ENCODE measurements around the gene APPL2.
A peak's percentile ranks its signal among the peaks of the same experiment; 100 is the strongest.

The APPL2 gene, protein sequence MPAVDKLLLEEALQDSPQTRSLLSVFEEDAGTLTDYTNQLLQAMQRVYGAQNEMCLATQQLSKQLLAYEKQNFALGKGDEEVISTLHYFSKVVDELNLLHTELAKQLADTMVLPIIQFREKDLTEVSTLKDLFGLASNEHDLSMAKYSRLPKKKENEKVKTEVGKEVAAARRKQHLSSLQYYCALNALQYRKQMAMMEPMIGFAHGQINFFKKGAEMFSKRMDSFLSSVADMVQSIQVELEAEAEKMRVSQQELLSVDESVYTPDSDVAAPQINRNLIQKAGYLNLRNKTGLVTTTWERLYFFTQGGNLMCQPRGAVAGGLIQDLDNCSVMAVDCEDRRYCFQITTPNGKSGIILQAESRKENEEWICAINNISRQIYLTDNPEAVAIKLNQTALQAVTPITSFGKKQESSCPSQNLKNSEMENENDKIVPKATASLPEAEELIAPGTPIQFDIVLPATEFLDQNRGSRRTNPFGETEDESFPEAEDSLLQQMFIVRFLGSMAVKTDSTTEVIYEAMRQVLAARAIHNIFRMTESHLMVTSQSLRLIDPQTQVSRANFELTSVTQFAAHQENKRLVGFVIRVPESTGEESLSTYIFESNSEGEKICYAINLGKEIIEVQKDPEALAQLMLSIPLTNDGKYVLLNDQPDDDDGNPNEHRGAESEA

DNA sequence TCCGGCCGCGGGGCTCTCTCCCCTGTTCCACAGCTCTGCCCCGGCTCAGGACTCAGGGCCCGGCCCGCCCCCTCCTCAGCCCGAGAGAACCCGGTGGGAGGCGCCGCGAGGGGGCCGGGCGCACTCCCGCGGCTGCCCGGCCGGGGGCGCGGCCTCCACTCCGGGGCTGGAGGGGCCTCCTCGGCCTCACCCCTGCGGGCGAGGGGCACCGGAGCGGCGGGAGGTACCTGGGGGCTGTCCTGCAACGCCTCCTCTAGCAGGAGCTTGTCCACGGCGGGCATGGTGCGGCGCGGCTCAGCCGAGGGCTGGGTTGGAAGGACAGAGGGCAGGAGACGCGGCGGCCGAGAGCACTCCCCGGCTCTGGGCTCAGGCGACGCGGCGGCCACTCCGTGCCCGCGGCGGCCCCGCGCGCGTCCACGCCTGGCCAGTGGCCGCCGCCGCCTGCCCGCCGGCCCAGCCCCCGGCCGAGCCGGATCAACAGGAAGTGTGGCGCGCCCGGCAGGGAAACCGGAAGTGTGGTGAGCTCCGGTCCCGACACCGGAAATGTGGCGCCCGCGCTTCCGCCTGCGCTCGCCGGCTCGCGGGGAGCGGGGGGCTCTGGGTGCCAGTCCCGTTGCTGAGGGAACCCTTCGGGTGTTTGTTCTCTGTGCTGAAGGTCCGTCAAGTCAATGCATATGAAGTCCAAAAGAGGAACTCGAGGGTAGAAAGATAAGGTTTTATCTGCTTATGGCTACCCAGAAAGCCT, at the start of gene APPL2:
TSS of gene APPL2 (minus strand) at position 443 of the 745 bp plus-strand sequence. CDS start at position 281, 162 bp downstream.
- DNase-seq: peak; percentile 83

DNA sequence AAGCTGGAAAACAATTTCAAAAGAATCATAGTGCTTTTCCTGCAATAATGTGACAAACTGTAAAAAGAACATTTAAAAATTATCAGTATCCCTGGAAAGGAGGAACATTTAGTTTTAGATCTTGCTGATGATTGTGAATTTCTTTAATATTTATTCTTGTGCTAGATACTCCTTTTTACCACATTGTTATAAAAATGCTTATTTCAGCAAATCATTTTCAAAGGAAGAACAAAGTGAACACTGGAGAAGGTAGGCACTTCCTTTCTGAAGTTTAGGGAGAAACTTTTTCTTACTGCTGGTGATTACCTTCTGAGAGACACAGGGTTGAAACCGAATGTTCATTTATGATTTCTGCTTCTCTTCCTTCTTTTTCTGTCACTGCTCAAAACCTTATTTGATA, 49.4 kb upstream of the APPL2 start:
- DNase-seq: no peak

DNA sequence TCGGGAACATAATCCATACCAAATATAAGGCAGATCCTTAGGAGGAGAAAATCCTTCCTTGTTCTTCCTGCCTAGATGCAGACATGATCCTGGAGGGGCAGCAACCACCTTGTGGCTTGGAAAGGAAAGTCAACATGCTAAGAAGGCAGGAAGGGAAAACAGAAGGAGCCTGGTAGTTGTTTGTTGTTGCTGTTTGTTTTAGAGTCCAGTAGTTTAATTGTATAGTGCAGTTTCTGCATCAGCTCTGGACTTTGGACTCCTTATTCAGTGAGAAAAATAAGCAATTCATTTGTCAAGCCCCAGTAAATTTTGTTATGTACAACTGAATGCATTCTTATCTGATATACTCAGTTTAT, 45.7 kb upstream of the APPL2 start:
- no peak for DNase-seq

DNA sequence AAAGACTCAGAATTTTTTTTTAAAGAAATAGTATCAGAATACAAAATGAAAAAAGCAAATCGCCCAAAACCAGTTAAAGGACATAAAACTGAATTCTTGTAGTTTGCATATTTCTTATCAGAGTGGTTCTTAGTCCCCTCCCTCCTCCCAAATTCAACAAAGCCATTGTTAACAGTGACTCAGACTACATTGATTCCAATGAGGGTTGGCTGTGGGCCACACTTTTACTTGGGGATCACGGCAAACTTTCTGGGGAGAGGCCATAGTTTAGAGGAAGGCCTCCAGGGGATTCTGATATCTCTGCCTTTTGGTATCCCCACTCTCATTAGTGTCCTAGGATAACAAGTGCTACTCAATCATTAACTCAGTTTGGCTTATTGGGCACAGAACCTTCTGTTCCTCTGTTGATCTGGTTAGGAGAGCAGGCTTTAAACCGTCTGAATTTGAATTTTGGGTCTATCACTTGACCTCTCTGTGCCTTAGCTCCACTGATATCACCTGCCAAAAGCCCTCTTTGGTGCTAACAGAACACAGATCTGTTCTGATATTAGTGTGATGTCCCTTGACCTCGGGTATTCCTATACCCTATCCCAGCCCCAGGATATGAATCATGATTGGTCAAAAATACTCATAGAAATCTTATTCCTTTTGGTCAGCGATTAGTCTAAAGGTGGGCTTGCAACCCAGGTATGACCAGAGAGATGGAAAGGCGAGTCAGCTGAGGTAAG, 45.2 kb upstream of the APPL2 start:
- DNase-seq: no peak

DNA sequence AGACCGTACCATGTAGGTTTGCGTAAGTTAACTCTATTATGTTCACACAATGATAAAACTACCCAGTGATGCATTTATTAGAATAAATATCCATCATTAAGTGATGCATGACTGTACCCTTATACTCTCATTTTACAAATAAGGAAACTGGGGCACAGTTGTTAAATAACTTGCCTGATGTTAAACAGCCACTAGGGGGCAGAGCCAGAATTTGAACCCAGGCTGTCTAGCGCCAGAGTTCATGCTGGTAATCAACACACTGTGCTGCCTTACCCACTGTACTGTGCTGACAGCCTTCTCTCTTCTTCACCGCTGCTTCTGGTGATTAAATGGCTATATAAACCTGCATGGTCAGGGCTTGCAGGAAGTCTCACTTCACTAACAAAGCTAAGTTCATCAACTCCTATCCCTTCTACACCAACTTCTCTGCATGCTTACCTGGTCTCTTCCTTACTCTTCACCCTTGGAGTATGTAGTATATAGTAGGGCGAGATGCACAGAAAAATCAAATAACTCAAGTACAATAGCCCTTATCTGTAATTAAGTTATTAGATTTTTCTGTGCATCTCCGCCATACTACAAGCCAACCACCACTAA, 43.6 kb upstream of the APPL2 start:
- peak; percentile 60 for DNase-seq

DNA sequence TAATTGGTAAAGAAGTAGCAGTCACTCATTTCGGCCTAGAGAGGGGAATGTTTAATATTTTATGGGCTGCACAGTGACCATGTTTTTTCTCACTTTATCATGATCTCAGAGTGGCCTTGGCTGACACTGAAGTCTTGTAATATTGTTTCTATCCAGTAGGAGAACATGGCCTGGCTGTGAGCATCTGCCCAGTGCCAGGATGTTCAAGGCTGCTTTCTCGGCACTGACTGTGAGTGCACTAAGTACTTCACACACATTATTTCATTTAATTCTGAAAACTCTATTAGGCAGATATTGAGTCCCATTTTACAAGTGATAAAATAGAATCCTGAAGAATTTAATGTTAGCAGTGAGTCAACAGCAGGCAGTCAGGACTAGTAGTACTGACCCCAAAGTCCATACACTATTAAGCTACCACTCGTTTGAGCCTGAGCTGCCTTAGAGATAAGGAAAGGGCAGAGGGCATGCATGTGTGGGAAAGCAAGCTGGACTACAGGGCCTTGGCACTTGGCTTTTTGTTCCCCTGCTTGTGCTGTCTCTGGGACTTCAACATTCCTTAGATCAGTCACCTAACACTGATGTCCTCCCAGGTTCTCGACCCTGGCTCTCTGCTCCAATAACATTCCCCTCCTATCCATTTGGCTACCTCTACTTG, 42.2 kb upstream of the APPL2 start:
- no peak for DNase-seq

DNA sequence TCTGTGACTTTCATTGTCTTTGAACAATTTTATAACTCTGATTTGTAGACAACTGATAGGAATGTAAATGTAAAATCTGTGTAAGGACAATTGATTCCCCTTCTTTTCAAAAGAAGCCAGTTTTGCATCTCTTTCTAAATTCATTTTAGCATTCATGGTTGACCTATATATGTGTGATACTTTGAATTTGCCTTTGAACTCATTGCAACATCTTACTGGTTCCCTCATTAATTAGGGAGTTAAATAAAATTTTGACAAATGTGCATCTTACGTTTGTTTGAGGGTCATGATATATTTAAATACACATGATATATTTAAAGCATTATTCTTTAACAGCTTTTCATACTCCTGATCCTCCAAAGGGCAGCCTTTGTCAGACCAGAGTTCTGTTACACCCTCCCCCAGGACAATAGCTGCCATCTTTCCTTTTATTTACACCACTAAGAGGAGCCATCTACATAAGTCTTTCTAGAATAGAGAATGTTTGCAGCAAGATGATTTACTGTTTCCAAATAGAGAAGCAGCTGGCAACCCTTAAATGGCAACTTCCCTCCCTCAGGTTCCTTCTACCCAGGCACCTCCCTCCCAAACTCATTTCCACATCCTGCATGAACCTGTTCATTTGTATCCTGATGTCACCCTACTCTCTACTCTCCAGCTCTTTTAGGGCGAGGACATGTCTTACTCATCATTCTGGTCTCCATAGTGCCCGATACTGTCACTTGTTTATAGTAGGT, 40.2 kb upstream of the APPL2 start:
- no peak for DNase-seq

DNA sequence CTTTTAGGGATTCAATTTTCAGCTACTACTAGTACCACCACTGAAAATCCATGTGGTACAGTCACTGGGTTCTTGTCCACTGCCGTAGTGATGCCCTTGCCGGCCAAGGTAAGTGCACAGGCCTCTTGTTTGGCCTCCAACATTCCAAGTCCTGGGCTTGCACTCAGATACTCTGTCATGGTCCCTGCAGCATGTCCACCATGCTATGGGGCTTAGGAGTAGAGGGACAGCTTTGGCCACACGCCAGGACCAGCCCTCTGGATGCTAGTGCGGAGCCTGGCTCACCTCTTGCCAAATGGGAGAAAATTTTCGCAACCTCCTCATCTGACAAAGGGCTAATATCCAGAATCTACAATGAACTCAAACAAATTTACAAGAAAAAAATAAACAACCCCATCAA, 38.6 kb upstream of the APPL2 start:
- DNase-seq: no peak

DNA sequence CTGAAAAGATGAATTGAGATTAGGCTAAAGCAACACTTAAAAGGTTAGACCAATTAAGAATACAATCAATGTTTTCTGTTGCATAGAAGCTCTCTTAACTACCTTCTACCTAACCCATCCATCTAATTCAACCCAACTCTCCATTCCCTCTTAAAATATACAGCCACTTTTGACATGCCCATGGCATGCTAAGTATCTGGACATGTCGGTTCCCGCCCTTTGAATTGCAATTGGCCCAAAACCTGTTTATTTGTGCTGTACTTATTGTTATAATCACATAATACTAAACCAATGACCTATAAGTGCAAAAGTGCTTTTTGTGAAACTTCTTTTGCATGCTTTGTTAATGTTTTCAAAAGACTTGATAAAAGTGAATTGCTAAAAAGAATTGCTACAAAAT, 37.6 kb upstream of the APPL2 start:
- no peak for DNase-seq

DNA sequence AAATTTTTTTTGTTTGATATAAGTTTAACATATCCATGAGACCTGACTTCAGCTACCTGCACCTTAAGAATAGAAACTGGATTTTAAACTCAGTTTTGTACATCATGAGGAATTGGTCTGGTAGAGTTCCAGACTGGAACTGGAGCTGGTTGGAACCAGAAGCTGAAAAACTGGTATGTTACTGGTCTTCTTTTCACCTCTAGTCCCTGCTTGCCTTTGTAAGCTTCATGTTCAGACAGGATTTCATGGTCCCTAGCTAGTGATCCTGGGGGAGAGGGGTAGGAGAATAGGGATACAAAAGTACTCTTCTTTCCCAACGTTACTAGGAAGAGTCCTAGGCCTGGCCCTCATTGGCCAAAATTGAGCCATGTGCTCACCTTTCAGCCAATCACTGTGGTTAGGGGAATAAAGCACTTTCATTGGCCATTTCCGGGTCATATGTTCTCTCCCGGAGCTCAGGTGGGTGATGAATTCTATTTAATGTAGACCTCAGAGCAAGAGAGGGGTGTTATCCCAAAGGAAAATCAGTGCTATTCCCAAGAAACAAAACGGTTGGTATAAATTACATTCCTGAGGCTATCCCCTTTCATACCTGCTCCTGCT, 36.9 kb upstream of the APPL2 start:
- no peak for DNase-seq

DNA sequence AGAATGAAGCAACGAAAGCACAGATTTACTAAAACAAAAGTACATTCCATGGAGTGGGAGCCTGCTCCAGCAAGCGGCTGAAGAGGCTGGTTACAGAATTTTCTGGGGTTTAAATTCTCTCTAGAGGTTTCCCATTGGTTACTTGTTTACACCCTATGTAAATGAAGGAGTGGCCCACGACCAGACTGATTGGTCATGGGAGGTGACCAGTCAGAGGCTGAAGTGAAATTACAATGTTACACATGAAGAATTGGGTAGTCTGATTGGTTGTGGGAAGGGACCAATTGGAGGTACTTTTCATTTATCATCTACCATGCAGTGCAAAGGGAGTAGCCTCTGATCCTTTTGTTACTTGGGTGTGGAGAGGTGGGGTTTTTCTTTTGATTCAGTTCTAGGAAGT, 36.2 kb upstream of the APPL2 start:
- no peak for DNase-seq

DNA sequence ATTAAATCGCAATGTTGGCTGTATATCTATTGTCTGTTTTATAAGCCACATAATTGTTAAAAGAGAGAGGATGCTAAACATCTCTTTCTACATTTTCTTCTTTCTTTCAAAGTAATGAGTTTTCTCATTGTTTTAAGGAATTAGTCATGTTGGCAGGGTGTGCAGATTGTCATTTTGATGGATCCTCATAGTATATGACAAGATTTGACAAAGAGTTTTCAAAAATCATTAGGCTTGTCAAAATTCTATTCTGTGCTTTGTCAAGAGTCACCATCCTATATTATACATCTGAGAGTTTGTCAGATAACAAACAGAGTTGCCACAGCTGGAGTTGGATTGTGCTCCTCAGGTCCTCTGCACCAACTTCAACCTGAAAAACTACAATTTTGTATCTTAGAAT, 35.4 kb upstream of the APPL2 start:
- DNase-seq: no peak

DNA sequence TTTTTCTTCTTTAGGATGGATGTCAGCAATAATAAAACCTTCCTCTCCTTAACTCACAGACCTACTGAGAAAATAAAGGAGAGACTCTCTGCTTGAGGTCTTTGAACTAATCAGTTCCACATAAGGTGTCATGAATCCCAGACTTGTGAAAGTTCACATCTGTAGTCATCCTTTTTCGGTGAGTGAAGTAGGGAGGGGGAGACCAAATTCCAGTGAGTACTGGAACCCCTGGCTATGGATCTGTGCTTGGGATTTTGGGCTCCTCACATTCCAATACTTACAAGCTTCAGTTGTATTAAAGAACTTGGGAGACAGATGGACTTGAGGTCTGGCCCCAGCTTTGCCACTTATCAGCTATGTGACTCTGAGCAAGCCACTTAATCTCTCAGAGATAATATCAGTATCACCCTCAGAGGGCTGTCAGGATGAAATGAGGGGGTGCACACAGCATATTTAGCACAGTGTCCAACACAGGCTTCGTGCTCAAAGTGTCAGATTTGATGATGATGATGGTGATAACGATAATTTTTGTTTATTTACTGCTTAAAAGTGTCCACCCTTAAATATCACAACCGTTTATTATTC, 34.8 kb upstream of the APPL2 start:
- no peak for DNase-seq

DNA sequence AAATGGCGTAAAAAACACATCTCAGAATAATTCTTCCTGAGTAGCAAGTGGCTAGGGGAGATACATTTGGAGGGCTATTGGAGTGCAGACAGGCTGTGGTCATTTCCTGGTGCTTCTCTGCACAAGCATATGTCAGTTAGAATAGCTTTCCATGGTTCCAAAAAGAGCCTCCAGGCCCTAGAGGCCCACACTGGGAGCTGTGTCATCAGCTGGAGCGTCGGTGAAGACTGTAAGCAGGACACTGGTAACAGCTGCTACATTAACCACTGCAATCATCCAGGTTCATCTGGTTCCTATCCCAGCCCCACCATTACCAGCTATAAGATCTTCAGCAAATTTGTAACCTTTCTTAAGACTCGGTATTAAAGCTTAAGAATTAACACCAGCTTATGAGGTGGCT, 31.7 kb upstream of the APPL2 start:
- DNase-seq: no peak

DNA sequence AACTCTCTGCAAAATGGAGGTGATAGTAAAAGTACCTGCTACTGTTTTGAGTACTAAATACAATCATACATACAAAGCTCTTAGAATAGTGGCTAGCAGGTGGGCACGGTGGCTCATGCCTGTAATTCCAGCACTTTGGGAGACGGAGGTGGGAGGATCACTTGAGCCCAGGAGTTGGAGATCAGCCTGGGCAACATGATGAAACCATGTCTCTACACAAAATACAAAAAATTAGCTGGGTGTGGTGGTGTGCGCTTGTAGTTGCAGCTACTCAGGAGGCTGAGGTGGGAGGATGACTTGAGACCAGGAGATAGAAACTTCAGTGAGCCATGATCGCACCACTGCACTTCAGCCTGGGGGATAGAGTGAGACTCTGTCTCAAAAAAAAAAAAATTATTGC, 28.8 kb upstream of the APPL2 start:
- DNase-seq: no peak

DNA sequence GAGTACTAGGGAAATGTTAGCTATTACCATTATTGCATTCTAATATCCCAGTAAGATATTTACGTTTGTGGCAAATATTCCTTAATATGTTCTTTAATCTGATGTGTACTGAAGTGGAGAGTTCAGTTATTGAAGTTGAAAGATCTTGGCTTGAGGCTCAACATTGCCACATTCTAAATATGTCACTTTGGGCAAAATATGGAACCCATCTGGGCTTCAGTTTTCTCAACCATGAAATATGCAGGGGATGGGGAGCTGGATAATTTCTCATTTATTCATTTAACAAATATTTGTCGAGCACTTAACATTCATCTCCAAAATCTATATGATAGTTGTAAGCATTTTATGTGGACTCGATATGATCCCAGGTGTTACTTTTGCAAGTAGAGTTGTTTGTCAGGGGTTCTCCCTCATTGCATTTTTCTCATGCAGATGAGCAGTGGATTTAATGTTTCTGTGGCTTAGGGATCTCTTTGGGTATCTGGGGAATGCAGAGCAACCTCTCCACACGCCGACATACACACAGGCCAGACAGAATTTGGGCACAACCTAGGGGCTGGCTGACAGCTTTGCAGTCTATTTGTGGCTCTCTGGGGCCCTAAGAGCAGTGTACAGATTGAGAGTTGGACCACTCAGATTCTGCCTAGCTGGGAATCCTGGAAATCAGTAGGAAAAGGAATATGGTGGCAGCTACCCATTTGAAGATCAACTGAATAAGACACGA, 26.6 kb upstream of the APPL2 start:
- DNase-seq: no peak

DNA sequence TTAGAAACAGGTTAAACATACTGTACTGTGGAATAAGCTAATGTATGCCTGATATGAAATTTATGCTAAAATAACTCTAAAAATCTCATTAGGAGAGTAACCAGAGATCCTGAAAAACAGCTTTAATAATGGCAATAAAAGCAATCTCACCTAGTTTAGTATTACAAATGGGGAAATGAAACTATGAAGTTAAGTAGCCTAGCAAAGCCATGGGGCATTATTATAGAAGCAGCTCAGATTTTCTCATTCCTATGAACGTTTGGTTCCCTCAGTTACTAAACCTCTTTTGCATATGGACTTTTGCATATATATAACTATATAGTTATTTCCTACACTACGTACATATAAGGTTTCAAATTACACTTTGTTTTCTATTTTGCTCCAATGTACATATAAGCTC, 25.0 kb upstream of the APPL2 start:
- no peak for DNase-seq

DNA sequence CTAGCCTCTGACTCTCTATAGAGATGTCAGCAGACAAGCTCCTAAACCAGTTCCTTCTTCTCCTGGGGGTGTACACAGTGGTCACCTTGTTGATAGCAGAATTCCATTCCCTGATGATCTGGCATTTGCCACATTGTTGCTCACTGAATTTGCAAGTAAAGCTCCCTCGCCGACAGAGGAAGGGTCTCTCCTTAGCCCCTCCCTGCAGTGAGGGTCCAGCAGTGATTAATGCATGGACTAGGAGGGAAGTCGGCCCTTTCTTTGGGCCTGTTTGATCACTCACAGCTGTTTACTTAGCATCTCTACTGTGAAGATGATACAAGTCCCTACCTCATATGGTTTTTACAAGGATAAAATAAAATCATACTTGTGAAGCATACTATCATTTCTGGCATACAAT, 23.3 kb upstream of the APPL2 start:
- DNase-seq: no peak

DNA sequence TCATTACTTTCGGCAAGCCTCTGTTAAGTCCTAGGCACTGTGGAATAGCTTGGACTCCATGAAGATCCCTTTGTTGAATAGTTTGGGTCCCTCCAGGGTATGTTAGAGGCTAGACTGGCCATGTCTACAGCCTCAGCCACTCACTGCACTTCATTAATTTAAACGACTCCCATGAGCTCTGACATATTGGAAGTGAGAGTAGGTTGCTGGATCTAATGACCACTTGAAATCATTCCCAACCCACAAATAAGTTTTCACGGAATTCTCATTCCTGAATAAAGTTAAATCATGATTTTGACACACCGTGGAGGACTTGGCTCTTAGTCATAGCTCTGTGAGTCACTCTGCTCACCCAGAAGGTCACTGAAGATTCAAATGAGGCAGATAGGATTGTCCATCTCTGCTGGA, 21.4 kb upstream of the APPL2 start:
- no peak for DNase-seq

DNA sequence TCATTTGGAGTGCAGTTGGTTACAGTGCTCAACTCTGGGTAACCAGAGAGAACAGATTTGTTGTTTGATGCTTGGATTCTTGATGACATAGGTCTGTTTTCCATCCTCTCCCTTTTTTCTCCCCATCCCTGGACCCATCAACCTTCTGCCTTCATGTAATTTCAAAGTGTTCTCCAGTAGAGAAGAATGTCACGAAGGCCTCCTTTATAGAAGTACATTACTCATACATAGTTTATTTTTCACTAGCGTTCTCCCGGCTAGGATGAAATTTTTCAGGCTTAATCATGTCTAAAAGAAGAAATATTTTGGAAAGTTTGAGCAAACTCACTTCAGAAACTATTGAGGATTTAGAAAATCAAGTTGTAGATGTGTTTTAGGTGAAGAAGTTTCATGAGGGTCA, 20.9 kb upstream of the APPL2 start:
- DNase-seq: no peak
